ENCODE data around the gene MCEE. TPM values are rescaled to one million over a fixed set of nuclear protein-coding genes. Genes with fewer than 3 reads are reported as not detected.

The MCEE gene
- total and polyA plus RNA-seq, 4 donors, result 13.1 to 57.6 (median 23.9) TPM

- TF ChIP-seq, protein P1, sequence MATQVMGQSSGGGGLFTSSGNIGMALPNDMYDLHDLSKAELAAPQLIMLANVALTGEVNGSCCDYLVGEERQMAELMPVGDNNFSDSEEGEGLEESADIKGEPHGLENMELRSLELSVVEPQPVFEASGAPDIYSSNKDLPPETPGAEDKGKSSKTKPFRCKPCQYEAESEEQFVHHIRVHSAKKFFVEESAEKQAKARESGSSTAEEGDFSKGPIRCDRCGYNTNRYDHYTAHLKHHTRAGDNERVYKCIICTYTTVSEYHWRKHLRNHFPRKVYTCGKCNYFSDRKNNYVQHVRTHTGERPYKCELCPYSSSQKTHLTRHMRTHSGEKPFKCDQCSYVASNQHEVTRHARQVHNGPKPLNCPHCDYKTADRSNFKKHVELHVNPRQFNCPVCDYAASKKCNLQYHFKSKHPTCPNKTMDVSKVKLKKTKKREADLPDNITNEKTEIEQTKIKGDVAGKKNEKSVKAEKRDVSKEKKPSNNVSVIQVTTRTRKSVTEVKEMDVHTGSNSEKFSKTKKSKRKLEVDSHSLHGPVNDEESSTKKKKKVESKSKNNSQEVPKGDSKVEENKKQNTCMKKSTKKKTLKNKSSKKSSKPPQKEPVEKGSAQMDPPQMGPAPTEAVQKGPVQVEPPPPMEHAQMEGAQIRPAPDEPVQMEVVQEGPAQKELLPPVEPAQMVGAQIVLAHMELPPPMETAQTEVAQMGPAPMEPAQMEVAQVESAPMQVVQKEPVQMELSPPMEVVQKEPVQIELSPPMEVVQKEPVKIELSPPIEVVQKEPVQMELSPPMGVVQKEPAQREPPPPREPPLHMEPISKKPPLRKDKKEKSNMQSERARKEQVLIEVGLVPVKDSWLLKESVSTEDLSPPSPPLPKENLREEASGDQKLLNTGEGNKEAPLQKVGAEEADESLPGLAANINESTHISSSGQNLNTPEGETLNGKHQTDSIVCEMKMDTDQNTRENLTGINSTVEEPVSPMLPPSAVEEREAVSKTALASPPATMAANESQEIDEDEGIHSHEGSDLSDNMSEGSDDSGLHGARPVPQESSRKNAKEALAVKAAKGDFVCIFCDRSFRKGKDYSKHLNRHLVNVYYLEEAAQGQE (IDR thresholded peaks at IDR 0.05), result no peak
- TF ChIP-seq FOXA1 (IDR thresholded peaks at IDR 0.05), result no peak
Measured at GRCh38 chr2:71153585-71154224, 23.7 kb upstream of the MCEE start (continued).

DNA sequence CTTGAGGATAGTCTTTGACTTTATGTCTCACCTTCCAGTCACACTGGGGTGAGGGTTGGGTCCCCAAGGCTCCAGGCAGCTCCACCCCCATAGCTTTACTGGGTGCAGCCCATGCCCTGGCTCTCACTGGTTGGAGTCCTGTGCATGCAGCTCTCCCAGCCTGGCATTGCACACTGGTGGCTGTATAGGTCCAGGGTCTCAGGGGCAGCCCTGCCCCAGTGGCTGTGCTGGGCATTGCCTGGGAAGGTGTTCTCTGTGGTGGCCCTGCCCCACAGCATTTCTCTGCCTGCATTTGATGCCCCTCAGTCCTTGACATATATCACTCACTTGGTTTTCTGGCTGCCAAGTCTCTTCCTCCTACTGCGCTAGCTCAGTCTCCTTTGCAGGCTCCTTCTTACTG is 21.6 kb upstream of the MCEE start:
- H3K27me3 ChIP-seq (ENCODE audit: control insufficient read depth in 4 of 4, insufficient read depth in 4 of 4, low read length in 3 of 4), result no peaks in the 10 kb centered on the region
- H3K36me3 ChIP-seq (ENCODE audit: control insufficient read depth in 4 of 4, insufficient read depth in 3 of 4, low read depth in 1 of 4, low read length in 3 of 4), result peaks cover 8 to 35% (median 32%) of the 10 kb centered on the region in 4 donors
- no peaks in the 10 kb centered on the region for H3K9me3 ChIP-seq (ENCODE audit: control insufficient read depth in 4 of 4, low read length in 3 of 4)
- no peaks in the 10 kb centered on the region for H3K4me1 ChIP-seq (ENCODE audit: control insufficient read depth in 4 of 4, insufficient read depth in 4 of 4, low read length in 3 of 4)
- no peak for DNase-seq (ENCODE audit: low spot score)
- no peak overlapping the region for H3K27ac ChIP-seq (ENCODE audit: low read depth in 1 of 2, low read length in 2 of 2)
- no peak overlapping the region for H3K9ac ChIP-seq (ENCODE audit: low read depth in 1 of 2, low read length in 2 of 2)
- no peak overlapping the region for H3K4me3 ChIP-seq (ENCODE audit: low read depth in 1 of 3, low read length in 3 of 3)
- TF ChIP-seq NR2F2 (IDR thresholded peaks at IDR 0.05) (no peak), FOXA2 (IDR thresholded peaks at IDR 0.05) (no peak), TAF1 (conservative IDR thresholded peaks at IDR 0.05) (no peak), YY1 (IDR thresholded peaks at IDR 0.05) (no peak), EGR1 (IDR thresholded peaks at IDR 0.05; ENCODE audit: low read depth in 2 of 2) (no peak), JUND (IDR thresholded peaks at IDR 0.05) (no peak), HNF4A (conservative IDR thresholded peaks at IDR 0.05) (no peak), SP1 (IDR thresholded peaks at IDR 0.05) (no peak), GABPA (IDR thresholded peaks at IDR 0.05 in 1 of 2, conservative IDR thresholded peaks at IDR 0.05 in 1 of 2) (no peak), HNF4G (IDR thresholded peaks at IDR 0.05) (no peak), MAX (IDR thresholded peaks at IDR 0.05) (no peak), RAD21 (IDR thresholded peaks at IDR 0.05) (no peak), RXRA (IDR thresholded peaks at IDR 0.05) (no peak), FOXA1 (IDR thresholded peaks at IDR 0.05) (no peak)
- TF ChIP-seq, protein P2, sequence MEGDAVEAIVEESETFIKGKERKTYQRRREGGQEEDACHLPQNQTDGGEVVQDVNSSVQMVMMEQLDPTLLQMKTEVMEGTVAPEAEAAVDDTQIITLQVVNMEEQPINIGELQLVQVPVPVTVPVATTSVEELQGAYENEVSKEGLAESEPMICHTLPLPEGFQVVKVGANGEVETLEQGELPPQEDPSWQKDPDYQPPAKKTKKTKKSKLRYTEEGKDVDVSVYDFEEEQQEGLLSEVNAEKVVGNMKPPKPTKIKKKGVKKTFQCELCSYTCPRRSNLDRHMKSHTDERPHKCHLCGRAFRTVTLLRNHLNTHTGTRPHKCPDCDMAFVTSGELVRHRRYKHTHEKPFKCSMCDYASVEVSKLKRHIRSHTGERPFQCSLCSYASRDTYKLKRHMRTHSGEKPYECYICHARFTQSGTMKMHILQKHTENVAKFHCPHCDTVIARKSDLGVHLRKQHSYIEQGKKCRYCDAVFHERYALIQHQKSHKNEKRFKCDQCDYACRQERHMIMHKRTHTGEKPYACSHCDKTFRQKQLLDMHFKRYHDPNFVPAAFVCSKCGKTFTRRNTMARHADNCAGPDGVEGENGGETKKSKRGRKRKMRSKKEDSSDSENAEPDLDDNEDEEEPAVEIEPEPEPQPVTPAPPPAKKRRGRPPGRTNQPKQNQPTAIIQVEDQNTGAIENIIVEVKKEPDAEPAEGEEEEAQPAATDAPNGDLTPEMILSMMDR (IDR thresholded peaks at IDR 0.05; ENCODE audit: low read depth, low read length, missing input control), result no peak
- TF ChIP-seq, protein P3, sequence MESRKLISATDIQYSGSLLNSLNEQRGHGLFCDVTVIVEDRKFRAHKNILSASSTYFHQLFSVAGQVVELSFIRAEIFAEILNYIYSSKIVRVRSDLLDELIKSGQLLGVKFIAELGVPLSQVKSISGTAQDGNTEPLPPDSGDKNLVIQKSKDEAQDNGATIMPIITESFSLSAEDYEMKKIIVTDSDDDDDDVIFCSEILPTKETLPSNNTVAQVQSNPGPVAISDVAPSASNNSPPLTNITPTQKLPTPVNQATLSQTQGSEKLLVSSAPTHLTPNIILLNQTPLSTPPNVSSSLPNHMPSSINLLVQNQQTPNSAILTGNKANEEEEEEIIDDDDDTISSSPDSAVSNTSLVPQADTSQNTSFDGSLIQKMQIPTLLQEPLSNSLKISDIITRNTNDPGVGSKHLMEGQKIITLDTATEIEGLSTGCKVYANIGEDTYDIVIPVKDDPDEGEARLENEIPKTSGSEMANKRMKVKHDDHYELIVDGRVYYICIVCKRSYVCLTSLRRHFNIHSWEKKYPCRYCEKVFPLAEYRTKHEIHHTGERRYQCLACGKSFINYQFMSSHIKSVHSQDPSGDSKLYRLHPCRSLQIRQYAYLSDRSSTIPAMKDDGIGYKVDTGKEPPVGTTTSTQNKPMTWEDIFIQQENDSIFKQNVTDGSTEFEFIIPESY (IDR thresholded peaks at IDR 0.05), result no peak
- TF ChIP-seq, protein P1 (IDR thresholded peaks at IDR 0.05), result no peak
- TF ChIP-seq, protein P4, sequence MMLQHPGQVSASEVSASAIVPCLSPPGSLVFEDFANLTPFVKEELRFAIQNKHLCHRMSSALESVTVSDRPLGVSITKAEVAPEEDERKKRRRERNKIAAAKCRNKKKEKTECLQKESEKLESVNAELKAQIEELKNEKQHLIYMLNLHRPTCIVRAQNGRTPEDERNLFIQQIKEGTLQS (IDR thresholded peaks at IDR 0.05), result no peak
- 100% methylated on average over 1 of the region's 1 CpG for WGBS

Measured in liver (tissue), 9 donors.